ENCODE measurements around the gene AFF2.

The AFF2 gene

GRCh38 chrX:148940411-148940996 is 440.1 kb downstream of the AFF2 start:
- no peak for DNase-seq

GRCh38 chrX:148942754-148943153 is 442.3 kb downstream of the AFF2 start:
- no peak for DNase-seq

- no peak for DNase-seq
These were observed 447.1 kb downstream of the AFF2 start for GRCh38 chrX:148947399-148947975.

GRCh38 chrX:148956352-148956751 is 455.9 kb downstream of the AFF2 start:
- DNase-seq = no peak

- no peak for DNase-seq
These were observed 458.5 kb downstream of the AFF2 start for GRCh38 chrX:148958901-148959300.

GRCh38 chrX:148960060-148960459 is 459.6 kb downstream of the AFF2 start:
- DNase-seq = no peak

- no peak for DNase-seq
These were observed 461.6 kb downstream of the AFF2 start for GRCh38 chrX:148961985-148962384.

- DNase-seq = no peak
These were observed 476.4 kb downstream of the AFF2 start for GRCh38 chrX:148976571-148977400.

- no peak for DNase-seq
These were observed 479.4 kb downstream of the AFF2 start for GRCh38 chrX:148979786-148980185.

GRCh38 chrX:148984238-148984637 is 483.8 kb downstream of the AFF2 start:
- no peak for DNase-seq

- DNase-seq = no peak
These were observed 491.1 kb downstream of the AFF2 start for GRCh38 chrX:148991502-148991901.

GRCh38 chrX:148995661-148996060 is 495.2 kb downstream of the AFF2 start:
- DNase-seq = no peak

- no peak for DNase-seq
These were observed 501.9 kb downstream of the AFF2 start for GRCh38 chrX:149002320-149002719.

- DNase-seq = no peak
These were observed 503.6 kb downstream of the AFF2 start for GRCh38 chrX:149003863-149004660.

GRCh38 chrX:149004936-149005335 is 504.5 kb downstream of the AFF2 start:
- DNase-seq = no peak

- DNase-seq = no peak
These were observed 505.8 kb downstream of the AFF2 start for GRCh38 chrX:149006235-149006634.

- DNase-seq = no peak
These were observed 507.0 kb downstream of the AFF2 start for GRCh38 chrX:149007423-149007822.

- DNase-seq = no peak
These were observed 509.8 kb downstream of the AFF2 start for GRCh38 chrX:149010013-149010852.

- no peak for DNase-seq
These were observed 510.4 kb downstream of the AFF2 start for GRCh38 chrX:149010853-149011224.

GRCh38 chrX:149013081-149013480 is 512.7 kb downstream of the AFF2 start:
- no peak for DNase-seq

GRCh38 chrX:149021159-149021558 is 520.7 kb downstream of the AFF2 start:
- DNase-seq = no peak

GRCh38 chrX:149022485-149022884 is 522.1 kb downstream of the AFF2 start:
- DNase-seq = no peak

GRCh38 chrX:149032449-149032848 is 532.0 kb downstream of the AFF2 start:
- DNase-seq = no peak

All from DMS79 (cell line).